Activated naive CD8-positive, alpha-beta T cell treated with anti-CD3 and anti-CD28 coated beads, Interleukin-2, amount 10 ng/mL, durations not matched to agents 7 days and 5 days (primary cell): Measurements from ENCODE around the gene MEIOSIN. TPM values are rescaled to one million over a fixed set of nuclear protein-coding genes. Genes with fewer than 3 reads are reported as not detected.
A peak's percentile ranks its signal among the peaks of the same experiment; 100 is the strongest.
"Not testable (repeated sequence)": the region's sequence is repeated elsewhere in the genome, so short reads cannot be mapped to it uniquely, and the experiment has no call there.

Experiments
- ATAC-seq: fragments of 150-1000 bp; cut with Tn5 transposase; one replicate; pipeline ENCODE4 v1.10.0; 2021; ENCODE audit warnings: low read depth, moderate library complexity
- POLR2A ChIA-PET: fragments of 350-600 bp; sonication (Branson Sonifier 250); formaldehyde crosslinking; loops from one replicate; lab custom pipeline; 2021; ENCODE audit warnings: antibody characterized with exemption; lab: Charles Lee
- DNase-seq: peaks from one replicate; pipeline ENCODE4 v3.0.0; 2021
- H3K27ac Mint-ChIP-seq: one replicate; pipeline ENCODE4 v1.8.0; 2022; ENCODE audit warnings: mild to moderate bottlenecking, mixed read lengths
- H3K27me3 Mint-ChIP-seq: one replicate; pipeline ENCODE4 v1.8.0; 2022; ENCODE audit warnings: mild to moderate bottlenecking, moderate library complexity, mixed read lengths
- H3K36me3 Mint-ChIP-seq: one replicate; pipeline ENCODE4 v1.8.0; 2021; ENCODE audit warnings: mild to moderate bottlenecking, mixed read lengths
- H3K4me1 Mint-ChIP-seq: one replicate; pipeline ENCODE4 v1.8.0; 2021; ENCODE audit warnings: mixed read lengths
- H3K4me3 Mint-ChIP-seq: one replicate; pipeline ENCODE4 v1.8.0; 2022; ENCODE audit warnings: mild to moderate bottlenecking, moderate library complexity, mixed read lengths
- H3K9me3 Mint-ChIP-seq: one replicate; pipeline ENCODE4 v1.8.0; 2021; ENCODE audit warnings: mixed read lengths
- total RNA-seq, 2 experiments: library from RNA; stranded (reverse); gene quantifications; one replicate each; pipeline ENCODE4 v1.2.3, GENCODE V29; 2021

MEIOSIN gene
- total RNA-seq, 2 experiments from 2014 or later = not detected

DNA sequence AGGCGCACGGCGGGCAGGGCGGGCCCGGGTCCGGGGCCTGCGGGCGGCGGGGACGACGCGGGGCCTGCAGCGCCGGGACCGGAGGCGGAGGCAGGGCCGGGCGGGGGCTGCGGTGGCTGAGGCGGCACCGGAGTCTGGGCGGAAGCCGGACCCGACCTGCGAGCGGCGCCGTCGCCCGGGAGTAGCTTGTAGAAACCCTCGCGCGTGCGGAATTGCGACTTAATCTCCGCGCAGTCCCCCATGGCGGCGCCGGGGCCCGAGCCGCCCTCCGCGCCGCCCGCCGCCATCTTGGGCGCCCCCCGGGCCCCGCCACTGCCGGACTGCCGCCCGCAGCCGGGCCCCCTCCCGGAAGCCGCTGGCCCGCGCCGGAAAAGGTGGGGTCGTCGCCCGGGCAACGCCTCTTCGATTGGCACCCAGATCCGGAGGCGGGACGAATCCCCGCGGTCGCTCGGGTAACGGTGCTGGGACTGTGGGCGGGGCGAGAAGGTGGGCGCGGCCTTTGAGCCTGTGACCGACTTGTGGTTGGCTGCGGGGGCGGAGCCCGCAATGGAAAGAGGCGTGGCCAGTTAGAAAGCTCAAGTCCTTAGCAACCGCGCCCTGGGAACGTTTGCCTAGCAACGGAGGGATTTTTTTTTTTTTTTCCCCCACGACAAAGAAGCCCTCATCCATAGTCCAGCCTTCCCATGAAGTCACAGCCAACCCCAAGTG, 59.4 kb downstream of the MEIOSIN start, which contains the start of gene DMWD:
Gene DMWD (minus strand): TSS at position 376 of the 708 bp plus-strand sequence. CDS start 89 bp downstream, at position 287.
- peak; percentile 79 for ATAC-seq
- Mint-ChIP-seq H3K27me3 (peaks cover 64% of the 10 kb centered on the region), H3K36me3 (peaks cover 22% of the 10 kb centered on the region), H3K4me3 (peak within 1 kb of the TSS; percentile 88), H3K27ac (peak within 1 kb of the TSS; percentile 71), H3K4me1 (peaks cover 28% of the 10 kb centered on the region), H3K9me3 (no peaks in the 10 kb centered on the region)
- DNase-seq = peak; percentile 100
- POLR2A ChIA-PET = interaction anchor here (0.6 to 2.6 kb wide), 4 partner anchors 10 to 1329 kb away, joined by 3 to 17 read pairs (median 6); partner anchors contain the start of genes DMPK and SIX5

DNA sequence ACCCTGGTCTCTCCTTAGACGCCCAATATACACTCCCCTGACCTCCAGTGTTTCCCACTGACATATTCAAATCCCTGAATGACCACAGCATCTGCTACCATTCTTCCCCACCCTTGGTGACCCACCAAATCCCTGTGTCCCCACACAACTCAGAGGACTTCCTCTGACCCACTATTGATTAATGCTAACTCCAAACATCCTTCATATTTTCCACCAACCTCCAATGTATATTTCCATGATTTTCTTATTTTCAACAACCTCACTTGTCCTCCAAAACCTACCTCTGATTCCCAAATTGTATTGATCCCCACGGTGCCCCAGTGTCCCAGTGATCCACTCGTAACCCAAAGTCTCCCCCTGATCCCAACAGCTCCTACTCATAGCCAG, 59.9 kb downstream of the MEIOSIN start:
- peaks cover 65% of the 10 kb centered on the region for H3K27me3 Mint-ChIP-seq

DNA sequence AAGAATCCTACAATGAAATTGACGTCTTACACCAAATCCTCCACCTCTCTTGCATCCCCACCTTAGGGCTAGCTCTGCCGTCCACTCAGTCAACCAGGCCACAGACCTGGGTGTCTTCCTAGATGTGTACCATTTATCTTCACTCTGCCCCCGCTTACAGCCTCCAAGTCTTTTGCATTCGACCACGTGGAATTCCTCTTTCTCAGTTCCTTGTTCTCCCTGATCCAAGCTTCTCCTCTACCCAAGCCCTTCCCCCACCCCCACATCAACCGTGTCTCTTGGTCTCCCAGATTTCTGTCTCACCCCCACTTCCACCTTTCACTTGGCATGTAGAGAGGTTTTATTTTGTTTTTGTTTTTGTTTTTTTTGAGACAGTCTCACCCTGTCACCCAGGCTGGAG, 60.6 kb downstream of the MEIOSIN start:
- no peak for ATAC-seq
- Mint-ChIP-seq H3K9me3 (no peaks in the 10 kb centered on the region), H3K27ac (no peak overlapping the region), H3K4me3 (no peak overlapping the region), H3K27me3 (peaks cover 65% of the 10 kb centered on the region), H3K36me3 (peaks cover 14% of the 10 kb centered on the region), H3K4me1 (peaks cover 30% of the 10 kb centered on the region)
- POLR2A ChIA-PET = interaction anchor here (1.0 kb wide), 1 partner anchor 12 kb away, joined by 3 read pairs; no protein-coding TSS in a partner anchor
- no peak for DNase-seq

More for the DNA sequence above, 59.9 kb downstream of the MEIOSIN start:
- H3K9me3 Mint-ChIP-seq = no peaks in the 10 kb centered on the region
- ATAC-seq (peak; percentile 17), DNase-seq (no peak)
- POLR2A ChIA-PET = interaction anchor here (0.6 to 2.6 kb wide), 4 partner anchors 11 to 1329 kb away, joined by 3 to 17 read pairs (median 6); partner anchors contain the start of genes DMPK and SIX5
- H3K36me3 Mint-ChIP-seq = peaks cover 19% of the 10 kb centered on the region
- peaks cover 30% of the 10 kb centered on the region for H3K4me1 Mint-ChIP-seq
- peak overlapping the region; percentile 77 for H3K4me3 Mint-ChIP-seq
- peak overlapping the region; percentile 71 for H3K27ac Mint-ChIP-seq

DNA sequence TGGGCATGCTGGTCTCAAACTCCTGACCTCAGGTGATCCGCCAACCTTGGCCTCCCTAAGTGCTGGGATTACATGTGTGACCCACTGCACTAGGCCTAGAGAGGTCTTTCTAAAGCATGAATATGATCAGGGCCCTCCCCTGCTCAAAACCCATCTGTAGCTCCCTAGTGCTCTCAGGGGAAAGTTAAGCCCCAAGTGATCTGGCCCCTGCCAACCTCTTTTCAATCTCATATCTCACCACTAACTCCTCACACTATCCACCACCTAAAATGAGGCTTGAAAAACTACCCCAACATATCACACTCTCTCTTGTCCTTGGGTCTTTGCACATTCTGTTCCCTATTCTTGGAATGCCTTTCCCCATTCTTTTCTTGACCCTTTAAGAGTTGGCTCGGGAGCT, 61.4 kb downstream of the MEIOSIN start:
- DNase-seq (no peak), ATAC-seq (no peak)
- POLR2A ChIA-PET = interaction anchor here (0.9 to 1.4 kb wide), 3 partner anchors 13 to 23 kb away, joined by 3 read pairs; partner anchors contain the start of gene RSPH6A
- H3K27me3 Mint-ChIP-seq = peaks cover 61% of the 10 kb centered on the region
- H3K4me1 Mint-ChIP-seq = peaks cover 33% of the 10 kb centered on the region
- H3K4me3 Mint-ChIP-seq = no peak overlapping the region
- H3K36me3 Mint-ChIP-seq = peaks cover 6% of the 10 kb centered on the region
- no peak overlapping the region for H3K27ac Mint-ChIP-seq
- H3K9me3 Mint-ChIP-seq = no peaks in the 10 kb centered on the region

DNA sequence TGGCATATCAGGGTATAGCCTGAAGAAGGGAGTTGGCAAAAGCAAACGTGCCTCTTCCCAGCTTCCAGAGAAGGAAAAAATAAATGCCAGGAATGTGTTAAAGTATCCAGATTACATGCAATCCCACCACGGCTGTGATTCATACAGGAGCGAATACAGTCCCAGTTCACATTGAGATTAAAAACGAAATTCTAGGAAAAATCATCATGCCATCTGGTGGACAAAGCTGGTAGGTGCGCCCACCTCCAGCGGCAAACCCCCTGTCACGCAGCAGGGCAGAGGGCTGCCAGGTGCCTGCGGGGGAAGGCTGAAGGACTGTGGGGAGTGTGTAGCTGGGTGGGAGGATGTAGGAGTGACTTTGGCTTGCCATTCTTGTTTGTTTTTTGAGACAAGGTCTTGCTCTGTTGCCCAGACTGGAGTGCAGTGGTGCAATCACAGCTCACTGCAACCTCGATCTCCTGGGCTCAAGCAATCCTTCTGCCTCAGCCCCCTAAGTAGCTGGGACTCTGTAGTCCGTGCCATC, 65.8 kb downstream of the MEIOSIN start:
- peak; percentile 69 for ATAC-seq
- POLR2A ChIA-PET = interaction anchor here (1.2 to 2.7 kb wide), 3 partner anchors 15 to 30 kb away, joined by 4 to 37 read pairs (median 4); partner anchors contain the start of gene SIX5
- Mint-ChIP-seq H3K9me3 (no peaks in the 10 kb centered on the region), H3K27ac (no peak overlapping the region), H3K4me3 (no peak overlapping the region), H3K27me3 (peaks cover 59% of the 10 kb centered on the region), H3K36me3 (no peaks in the 10 kb centered on the region), H3K4me1 (peaks cover 6% of the 10 kb centered on the region)
- DNase-seq = peak; percentile 63

DNA sequence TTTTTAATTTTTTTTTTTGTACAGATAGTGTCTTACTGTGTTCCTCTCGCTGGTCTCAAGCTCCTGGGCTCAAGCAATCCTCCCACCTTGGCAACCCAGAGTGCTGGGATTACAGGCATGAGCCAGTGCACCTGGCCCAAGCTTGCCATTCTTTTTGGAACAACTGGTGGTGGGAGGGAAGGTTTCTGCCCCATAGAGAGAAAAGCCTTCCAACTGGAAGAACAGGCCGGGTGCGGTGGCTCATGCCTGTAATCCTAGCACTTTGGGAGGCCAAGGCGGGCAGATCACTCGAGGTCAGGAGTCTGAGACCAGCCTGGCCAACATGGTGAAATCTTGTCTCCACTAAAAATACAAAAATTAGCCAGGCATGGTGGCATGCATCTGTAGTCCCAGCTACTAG, 66.3 kb downstream of the MEIOSIN start:
- not testable (repeated sequence) for H3K27ac Mint-ChIP-seq, H3K36me3 Mint-ChIP-seq, H3K9me3 Mint-ChIP-seq, H3K4me3 Mint-ChIP-seq, H3K4me1 Mint-ChIP-seq, DNase-seq, ATAC-seq
- POLR2A ChIA-PET = interaction anchor here (1.2 to 2.7 kb wide), 3 partner anchors 15 to 30 kb away, joined by 4 to 37 read pairs (median 4); partner anchors contain the start of gene SIX5
- peaks cover 55% of the 10 kb centered on the region for H3K27me3 Mint-ChIP-seq

DNA sequence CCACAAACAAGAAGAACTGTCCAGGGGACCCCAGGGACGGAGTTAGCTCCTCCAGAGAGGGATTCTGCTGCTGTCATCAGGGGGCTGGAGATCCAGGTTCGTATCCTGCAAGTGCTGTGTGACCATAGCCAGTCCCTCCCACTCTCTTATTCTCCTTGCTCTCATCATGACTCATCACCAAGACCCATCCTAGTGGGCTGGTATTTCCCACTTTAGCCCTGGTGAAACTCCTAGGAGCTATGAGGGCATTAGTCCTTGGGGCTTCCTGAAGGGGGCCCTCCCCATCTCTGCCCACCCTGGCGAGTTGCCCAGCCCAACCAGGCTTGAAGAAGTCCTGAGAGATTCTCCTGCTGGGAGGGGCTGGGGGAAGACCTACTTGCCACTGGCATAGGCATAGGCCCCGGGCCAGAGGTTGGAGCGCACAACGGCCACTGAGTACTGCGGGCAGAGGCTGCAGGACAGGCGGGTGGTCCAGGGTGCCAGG, 66.9 kb downstream of the MEIOSIN start:
- POLR2A ChIA-PET = interaction anchor here (0.6 to 2.7 kb wide), 4 partner anchors 14 to 86 kb away, joined by 4 to 37 read pairs (median 4); partner anchors contain the start of gene SIX5
- DNase-seq (no peak), ATAC-seq (no peak)
- Mint-ChIP-seq H3K4me3 (no peak overlapping the region), H3K9me3 (no peaks in the 10 kb centered on the region), H3K27ac (no peak overlapping the region), H3K27me3 (peaks cover 49% of the 10 kb centered on the region), H3K4me1 (peaks cover 5% of the 10 kb centered on the region), H3K36me3 (no peaks in the 10 kb centered on the region)

DNA sequence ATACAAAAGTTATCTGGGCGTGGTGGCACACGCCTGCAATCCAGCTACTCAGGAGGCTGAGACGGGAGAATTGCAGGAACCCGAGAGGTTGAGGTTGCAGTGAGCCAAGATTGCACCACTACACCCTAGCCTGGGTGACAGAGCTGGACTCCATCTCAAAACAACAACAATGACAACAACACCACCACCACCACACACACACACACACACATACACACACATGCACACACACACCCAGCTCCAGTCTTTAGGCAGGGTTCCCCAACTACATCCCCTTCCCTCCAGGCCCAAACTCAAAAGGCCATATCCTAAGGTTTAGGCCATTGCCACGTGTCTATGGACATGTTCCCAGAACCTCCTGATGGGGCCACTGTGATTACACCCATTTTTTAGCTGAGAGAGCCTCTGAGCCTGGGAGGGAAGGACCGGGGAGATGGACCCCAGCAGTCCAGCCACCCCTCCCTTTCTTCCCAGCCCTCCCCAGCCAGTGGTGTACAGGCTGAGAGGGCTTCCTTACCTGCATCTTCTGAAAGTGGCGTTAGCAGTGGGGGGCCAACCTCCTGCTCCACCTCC, 68.5 kb downstream of the MEIOSIN start:
- Mint-ChIP-seq H3K27ac (no peak overlapping the region), H3K27me3 (peaks cover 35% of the 10 kb centered on the region), H3K4me1 (peaks cover 5% of the 10 kb centered on the region), H3K9me3 (no peaks in the 10 kb centered on the region), H3K36me3 (no peaks in the 10 kb centered on the region), H3K4me3 (no peak overlapping the region)
- POLR2A ChIA-PET = no interaction called here
- no peak for DNase-seq
- ATAC-seq = no peak

DNA sequence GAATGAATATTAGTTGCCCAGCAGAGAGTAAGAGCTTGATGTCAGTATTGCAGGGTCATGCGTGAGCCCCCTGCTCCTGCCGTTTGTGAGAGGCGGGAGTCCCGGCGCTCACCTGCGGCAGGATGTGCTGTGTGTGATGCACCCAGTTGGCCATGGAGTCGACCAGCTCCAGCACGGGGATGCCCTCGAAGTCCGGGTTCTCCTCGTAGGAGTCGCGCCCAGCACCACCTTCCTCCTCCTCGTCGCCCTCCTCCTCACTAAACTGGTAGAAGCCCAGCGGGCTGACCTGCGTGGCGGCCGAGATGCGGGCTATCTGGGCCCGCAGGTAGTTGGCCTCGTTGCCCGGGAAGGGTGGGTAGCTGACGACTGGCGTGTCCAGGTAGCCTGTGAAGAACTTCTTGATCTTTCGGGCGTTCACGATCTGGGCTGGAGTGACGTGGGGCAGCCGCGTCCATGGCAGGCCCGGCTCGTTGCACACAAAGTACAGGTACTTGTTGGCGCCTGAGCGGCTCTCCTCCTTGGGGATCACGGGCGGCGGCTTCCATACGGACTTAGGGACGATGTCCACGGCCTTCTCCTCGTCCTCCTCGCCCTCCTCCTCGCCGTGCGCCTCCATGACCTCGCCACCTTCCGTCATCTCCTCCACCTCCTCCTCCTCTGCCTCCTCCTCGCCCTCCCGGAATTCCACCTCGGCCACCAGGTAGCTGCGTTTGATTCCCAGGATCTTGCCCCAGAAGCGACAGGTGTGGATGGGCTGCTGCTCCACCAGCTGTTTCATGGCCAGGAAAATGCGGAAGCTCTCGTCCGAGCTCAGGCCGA, 71.1 kb downstream of the MEIOSIN start:
- DNase-seq (no peak), ATAC-seq (no peak)
- H3K27me3 Mint-ChIP-seq = peaks cover 25% of the 10 kb centered on the region
- POLR2A ChIA-PET = no interaction called here
- H3K4me1 Mint-ChIP-seq = peaks cover under 1% of the 10 kb centered on the region
- H3K36me3 Mint-ChIP-seq = no peaks in the 10 kb centered on the region
- H3K27ac Mint-ChIP-seq = no peak overlapping the region
- H3K9me3 Mint-ChIP-seq = no peaks in the 10 kb centered on the region
- H3K4me3 Mint-ChIP-seq = no peak overlapping the region

DNA sequence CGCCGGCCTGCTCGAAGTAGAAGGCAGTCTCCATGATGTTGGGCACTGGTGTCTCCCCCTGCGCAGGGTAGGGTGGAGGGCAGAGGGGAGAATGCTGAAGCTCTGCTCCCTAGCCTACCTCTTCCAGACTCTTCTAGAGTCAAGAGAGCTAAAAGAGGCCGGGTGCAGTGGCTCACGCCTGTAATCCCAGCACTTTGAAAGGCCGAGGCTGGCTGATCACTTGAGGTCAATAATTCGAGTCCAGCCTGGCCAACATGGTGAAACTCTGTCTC, 71.7 kb downstream of the MEIOSIN start:
- POLR2A ChIA-PET = no interaction called here
- H3K9me3 Mint-ChIP-seq = no peaks in the 10 kb centered on the region
- H3K36me3 Mint-ChIP-seq = no peaks in the 10 kb centered on the region
- no peak overlapping the region for H3K27ac Mint-ChIP-seq
- H3K4me1 Mint-ChIP-seq = peaks cover 6% of the 10 kb centered on the region
- DNase-seq (no peak), ATAC-seq (no peak)
- H3K4me3 Mint-ChIP-seq = no peak overlapping the region
- peaks cover 21% of the 10 kb centered on the region for H3K27me3 Mint-ChIP-seq

DNA sequence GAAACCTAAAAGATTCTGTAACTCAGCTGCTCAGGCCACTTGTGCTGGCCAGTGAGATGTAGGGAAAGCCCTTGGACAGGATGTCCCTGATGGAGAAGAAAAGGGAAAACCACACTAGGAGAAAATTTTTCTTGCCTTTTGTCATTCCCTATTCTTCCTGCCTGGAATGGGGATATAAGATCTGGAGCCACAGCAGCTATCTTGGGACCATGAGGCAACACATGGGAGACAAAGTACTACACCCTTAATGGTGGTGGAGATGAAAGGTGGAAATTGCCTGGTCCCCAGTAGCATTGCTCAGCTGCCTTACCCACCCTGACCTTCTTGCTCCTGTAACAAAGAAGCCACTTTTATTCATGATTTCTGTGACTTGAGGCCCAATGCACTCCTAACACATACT, 72.5 kb downstream of the MEIOSIN start:
- H3K27ac Mint-ChIP-seq = no peak overlapping the region

DNA sequence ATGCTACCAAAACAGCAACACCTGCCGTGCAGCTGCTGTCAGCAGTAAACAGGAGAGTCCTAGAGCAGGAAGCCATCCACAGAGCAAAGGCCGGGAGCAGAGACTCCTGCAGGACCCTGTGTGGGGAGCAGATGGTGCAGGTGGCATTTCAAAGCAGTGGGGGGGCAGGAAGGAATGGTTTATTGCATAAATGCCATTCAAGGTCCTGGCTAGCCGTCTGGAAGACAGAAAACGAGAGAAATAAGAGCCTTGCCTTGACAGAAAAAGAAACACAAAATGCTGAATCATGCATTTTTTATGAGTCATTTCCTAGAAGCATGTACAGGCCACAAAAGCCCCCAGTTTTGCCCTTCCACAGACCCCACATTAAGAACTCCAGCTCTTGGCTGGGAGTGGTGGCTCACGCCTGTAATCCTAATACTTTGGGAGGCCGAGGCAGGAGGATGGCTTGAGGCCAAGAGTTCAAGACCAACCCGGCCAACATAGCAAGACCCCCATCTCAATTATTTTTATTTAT, 76.5 kb downstream of the MEIOSIN start:
- H3K27me3 Mint-ChIP-seq = peaks cover 10% of the 10 kb centered on the region
- H3K9me3 Mint-ChIP-seq = no peaks in the 10 kb centered on the region
- peaks cover 11% of the 10 kb centered on the region for H3K4me1 Mint-ChIP-seq
- H3K27ac Mint-ChIP-seq = no peak overlapping the region
- no peak for ATAC-seq
- peak overlapping the region; percentile 61 for H3K4me3 Mint-ChIP-seq
- no peak for DNase-seq
- POLR2A ChIA-PET = no interaction called here
- H3K36me3 Mint-ChIP-seq = no peaks in the 10 kb centered on the region

More for the DNA sequence above, 72.5 kb downstream of the MEIOSIN start:
- H3K4me3 Mint-ChIP-seq = no peak overlapping the region
- no peaks in the 10 kb centered on the region for H3K9me3 Mint-ChIP-seq
- ATAC-seq (no peak), DNase-seq (no peak)
- H3K4me1 Mint-ChIP-seq = peaks cover 11% of the 10 kb centered on the region
- no peaks in the 10 kb centered on the region for H3K36me3 Mint-ChIP-seq
- H3K27me3 Mint-ChIP-seq = peaks cover 19% of the 10 kb centered on the region
- POLR2A ChIA-PET = no interaction called here
